Hematopoietic multipotent progenitor cell treated with erythropoietin and hydrocortisone succinate and interleukin-3 and kit ligand, for 15 days (in vitro differentiated cells): ENCODE data around the gene RHBDD2.
"Not testable (repeated sequence)": the region's sequence is repeated elsewhere in the genome, so short reads cannot be mapped to it uniquely, and the experiment has no call there.

Experiments
- DNase-seq: peaks from one replicate; pipeline ENCODE4 v3.0.0-alpha.2; 2015; ENCODE audit warnings: low spot score

Gene RHBDD2

DNA sequence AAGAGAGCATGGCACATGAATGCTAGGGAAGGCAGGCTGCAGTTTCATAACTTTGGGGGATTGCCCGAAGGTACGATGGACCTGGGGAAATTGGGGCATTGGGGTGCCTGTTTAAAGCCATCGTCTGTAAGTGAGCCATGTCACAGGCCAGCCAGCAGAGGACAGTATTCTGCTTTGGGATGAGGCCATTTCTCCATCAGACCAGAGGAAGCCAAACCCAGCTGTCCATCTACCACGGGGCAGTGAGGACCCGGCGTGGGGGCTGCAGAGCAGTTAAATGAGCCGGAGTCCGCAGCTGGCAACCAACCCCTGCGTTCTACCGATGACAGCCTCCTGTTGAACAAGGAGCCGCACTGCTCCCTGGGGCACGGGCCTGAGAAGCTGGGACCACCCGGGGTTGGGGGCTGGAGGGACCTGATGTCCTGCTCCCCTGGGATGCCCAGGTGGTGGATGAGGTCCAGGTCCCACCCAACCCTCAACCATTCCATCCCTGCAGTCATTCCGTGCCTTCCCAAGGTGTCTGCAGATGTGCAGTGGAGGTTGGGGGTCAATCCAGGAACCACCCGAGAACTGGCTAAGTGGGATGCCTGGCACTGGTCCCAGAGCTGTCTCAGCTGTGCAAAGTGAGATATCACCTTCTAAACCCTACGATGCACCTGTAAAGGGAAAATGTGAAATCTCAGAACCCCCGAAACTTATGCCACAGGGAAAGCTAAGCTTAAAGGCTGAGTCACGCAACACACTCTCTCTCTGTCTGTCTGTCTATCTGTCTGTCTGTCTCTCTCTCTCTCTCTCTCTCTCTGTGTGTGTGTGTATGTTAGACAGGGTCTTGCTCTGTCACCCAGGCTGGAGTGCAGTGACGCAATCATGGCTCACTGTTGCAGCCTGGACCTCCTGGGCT is 12.1 kb upstream of the RHBDD2 start:
- DNase-seq = peak; percentile 57

DNA sequence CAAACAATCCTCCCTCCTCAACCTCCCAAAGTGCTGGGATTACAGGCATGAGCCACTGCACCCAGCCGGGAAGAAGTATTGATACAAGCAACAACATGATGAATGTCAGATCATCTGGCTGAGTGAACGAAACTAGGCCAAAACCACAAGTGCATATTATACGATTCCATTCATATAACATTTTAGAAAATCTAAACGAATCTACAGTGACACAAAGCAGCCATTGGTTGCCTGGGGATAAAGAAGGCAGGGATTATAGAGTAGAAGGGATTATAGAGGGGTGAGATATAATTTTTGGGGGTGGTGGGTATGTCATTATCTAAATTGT is 11.5 kb upstream of the RHBDD2 start:
- no peak for DNase-seq

- DNase-seq = no peak
Measured at GRCh38 chr7:75868153-75868552, 10.7 kb upstream of the RHBDD2 start.

DNA sequence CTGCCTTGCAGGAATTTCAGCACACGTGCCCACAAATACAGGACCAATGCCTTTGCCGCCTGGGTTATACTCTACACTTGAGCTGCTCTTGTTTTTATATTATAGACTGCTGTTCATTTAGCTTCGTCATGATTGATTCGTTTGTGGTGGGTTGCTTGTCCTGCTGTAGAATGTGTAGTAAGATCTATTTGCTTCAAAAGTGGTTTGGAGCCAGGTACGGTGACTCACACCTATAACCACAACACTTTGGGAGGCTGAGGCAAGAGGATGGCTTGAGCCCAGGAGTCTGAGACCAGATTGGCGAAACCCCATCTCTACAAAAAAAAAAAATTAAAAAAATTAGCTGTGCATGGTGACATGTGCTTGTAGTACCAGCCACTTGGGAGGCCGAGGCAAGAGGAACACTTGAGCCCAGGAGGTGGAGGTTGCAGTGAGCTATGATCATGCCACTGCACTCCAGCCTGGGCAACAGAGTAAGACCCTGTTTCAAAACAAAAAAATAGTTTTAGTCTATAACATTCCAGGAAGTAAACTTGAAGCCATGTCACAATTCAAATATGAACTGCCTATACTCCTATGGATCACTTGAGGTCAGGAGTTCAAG is 9.0 kb upstream of the RHBDD2 start:
- DNase-seq = no peak

DNA sequence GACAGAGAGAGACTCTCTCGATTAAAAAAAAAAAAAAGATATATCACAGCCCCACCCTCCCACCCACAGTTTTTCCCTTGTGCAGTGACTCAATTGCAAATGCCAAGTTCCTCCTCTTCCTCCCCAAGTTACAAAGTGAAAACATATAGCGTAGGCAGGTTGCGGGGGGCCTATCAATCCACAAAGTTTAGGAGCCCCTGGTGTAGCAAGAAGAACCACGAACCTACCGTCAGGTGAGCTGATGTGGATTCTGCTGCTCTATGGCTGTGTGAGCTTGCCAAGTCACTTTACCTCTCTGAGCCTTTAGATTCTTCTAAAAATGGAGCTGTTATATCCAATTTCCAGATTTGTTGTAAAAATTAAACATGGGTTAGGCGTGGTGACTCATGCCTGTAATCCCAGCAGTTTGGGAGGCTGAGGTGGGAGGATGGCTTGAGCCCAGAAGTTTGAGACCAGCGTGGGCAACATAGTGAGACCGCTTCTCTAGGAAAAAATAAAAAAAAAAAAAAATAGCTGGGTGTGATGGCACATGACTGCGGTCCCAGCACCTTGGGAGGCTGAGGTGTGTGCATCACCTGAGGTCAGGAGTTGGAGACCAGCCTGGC is 8.2 kb upstream of the RHBDD2 start:
- DNase-seq = no peak

- no peak for DNase-seq
Measured at GRCh38 chr7:75872073-75872782, 6.6 kb upstream of the RHBDD2 start.

GRCh38 chr7:75874180-75874579 is 4.7 kb upstream of the RHBDD2 start:
- DNase-seq = not testable (repeated sequence)

DNA sequence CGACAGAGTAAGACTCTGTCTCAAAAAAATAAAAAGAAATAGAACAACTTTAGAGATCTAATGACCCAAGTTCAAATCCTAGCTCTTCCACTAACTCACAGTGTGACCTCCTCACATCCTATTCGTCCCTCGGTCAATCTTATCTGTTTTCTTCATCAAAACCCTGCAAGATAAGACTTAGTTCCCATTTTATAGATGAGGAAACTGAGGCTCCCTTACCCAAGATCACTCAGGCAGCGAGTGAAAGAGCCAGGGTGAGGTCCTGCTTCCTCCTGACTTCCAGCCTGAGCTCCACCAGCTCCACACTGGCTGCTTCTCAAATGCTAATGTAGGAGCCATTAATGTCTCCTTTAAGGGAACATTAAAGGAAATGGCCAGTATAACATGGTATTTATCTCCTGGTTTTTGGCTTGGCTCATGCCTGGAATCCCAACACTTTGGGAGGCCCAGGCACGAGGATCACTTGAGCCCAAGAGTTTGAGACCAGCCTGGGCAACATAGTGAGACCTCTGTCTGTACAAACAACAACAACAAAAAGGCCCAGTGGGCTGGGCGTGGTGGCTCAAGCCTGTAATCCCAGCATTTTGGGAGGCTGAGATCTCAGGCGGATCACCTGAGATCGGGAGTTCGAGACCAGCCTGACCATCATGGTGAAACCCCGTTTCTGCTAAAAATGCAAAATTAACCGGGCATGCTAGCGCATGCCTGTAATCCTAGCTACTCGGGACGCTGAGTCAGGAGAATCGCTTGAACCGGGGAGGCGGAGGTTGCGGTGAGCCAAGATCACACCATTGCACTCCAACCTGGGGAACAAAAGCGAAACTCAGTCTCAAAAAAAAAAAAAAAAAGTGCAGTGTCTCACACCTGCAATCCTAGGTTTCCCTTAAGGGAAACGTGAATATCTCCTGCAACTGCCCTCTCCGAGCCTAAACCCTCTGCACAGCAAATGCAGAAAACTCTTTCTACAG is 3.4 kb upstream of the RHBDD2 start:
- DNase-seq = no peak

GRCh38 chr7:75876126-75876881 is 2.5 kb upstream of the RHBDD2 start:
- no peak for DNase-seq

DNA sequence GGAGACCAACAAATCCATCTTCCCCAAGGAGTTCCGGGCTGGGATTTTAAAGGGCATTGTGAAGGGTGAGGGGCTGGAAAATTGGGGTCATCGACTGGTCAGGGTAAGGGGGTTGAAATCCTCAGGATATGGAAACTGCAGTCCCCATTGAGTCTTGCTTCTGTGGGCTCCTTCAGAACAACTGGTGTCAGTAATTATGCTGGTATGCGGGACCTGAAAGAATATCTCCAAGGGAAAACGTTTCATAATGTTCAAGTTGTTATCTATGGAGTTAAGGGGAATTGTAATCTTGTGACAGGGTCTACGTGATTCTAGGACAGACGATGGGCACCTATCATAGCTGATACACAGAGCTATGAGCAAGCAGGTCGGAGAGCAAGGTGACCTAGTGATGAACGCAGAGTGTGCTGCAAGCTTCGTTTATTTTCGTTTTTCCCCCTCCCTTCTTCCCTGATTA is 494 bp upstream of the RHBDD2 start:
- DNase-seq = no peak

DNA sequence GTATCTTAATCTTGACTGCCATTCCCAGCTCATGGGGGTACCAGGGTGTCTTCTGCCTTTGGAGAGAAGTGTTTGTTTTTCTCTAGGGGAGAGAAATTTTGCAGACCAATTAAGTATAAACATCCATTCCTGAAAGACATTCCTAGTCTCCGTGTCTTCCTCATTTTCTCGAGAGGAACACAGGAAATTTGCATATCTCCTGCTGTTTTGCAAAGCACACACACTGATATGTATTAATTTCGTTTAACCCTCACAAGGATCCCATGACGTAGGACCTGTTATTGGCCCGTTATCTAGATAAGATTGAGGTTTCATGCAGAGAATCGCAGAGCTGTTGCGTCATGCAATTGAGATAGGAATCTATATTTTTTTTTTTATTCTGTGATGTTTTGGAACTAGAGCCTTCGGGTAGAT is 944 bp downstream of the RHBDD2 start:
- peak; percentile 12 for DNase-seq

DNA sequence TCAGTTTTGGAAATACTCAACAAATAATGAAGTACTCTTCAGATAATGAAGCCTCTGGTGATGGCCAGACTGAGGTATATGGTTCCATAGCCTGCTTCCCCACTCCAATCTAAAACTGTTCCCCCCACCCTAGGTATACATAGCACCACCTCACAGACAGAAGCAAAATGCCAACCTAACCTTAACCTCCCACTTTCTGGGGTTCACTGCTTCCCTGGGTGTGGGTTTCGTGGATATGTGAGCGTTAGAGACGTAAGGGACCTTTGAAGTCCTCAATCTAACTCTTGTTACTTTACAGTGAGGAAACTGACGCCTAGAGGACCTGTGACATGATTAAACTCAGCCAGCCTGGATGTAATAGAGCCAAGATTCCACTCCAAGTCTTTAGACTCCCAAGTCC is 1.4 kb downstream of the RHBDD2 start:
- DNase-seq = no peak

DNA sequence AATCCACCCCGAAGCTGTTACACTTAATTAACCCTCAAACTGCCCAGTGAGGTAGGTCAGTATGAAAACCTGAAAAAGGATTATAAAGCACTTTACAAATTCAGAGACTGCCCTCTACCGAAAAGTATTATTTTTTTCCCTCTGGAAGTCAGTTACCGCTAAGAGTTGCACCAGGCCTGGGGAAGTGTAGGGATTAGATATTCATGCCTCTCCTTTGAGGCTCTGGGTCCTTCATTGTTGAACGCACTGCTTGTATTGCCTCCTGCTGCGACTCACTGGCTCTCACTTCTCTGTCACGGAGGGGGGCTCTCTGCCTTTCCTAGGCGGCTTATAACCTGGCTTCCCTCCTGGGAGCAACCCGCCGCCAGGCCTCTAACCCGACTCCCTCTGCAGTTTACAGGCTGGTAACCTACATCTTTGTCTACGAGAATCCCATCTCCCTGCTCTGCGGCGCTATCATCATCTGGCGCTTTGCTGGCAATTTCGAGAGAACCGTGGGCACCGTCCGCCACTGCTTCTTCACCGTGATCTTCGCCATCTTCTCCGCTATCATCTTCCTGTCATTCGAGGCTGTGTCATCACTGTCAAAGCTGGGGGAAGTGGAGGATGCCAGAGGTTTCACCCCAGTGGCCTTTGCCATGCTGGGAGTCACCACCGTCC is 2.7 kb downstream of the RHBDD2 start:
- DNase-seq = no peak

DNA sequence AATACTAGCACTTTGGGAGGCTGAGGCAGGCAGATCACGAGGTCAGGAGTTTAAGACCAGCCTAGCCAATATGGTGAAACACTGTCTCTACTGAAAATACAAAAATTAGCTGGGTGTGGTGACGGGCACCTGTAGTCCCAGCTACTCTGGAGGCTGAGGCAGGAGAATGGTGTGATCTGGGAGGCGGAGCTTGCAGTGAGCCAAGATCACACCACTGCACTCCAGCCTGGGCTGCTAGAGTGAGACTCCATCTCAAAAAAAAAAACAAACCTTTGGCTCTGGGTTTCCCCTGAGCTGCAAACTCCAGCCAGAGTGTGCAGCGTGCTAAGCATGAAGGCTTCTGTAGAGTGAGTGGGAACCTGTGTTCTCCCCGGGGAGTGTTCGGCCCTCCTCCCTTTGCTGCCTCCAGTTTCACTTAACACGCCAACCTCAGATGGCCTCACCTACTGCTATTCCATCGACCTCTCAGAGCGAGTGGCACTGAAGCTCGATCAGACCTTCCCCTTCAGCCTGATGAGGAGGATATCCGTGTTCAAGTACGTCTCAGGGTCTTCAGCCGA is 4.5 kb downstream of the RHBDD2 start:
- DNase-seq = not testable (repeated sequence)

DNA sequence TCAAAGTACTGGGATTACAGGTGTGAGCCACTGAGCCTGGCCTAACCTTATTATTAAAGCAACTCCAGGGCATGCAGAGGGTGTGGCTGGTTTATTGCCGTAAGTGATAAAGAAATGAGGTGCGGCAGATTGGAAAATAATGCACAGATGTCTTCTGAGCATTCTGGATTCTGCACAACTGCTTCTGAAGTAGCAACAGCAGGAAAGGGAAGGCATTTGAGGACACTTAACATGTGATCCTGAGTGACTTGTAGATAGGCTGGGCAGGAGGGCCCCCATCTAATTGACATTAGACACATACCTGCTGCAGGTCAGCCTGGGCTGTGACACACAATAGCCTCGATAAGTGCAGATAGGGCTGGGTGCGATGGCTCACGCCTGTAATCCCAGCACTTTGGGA is 5.6 kb downstream of the RHBDD2 start:
- DNase-seq = peak; percentile 23

- no peak for DNase-seq
Measured at GRCh38 chr7:75885036-75885435, 6.2 kb downstream of the RHBDD2 start.

GRCh38 chr7:75887669-75888369 is 9.0 kb downstream of the RHBDD2 start:
- DNase-seq = no peak

- DNase-seq = peak; percentile 30
Measured at GRCh38 chr7:75888464-75889222, 9.8 kb downstream of the RHBDD2 start.
